Activated CD8-positive, alpha-beta memory T cell treated with anti-CD3 and anti-CD28 coated beads, Interleukin-2, amount 50 U/mL, for 48 hours (primary cell): ENCODE results near the gene AP1G1.
"Not testable (repeated sequence)": the region's sequence is repeated elsewhere in the genome, so short reads cannot be mapped to it uniquely, and the experiment has no call there.

Source experiments
- DNase-seq: peaks from one replicate; pipeline ENCODE4 v3.0.0-alpha.2; 2020

Gene AP1G1

GRCh38 chr16:71808593-71809459 is at the start of gene AP1G1:
Gene AP1G1 (minus strand): TSS chr16:71808834. CDS start chr16:71789479, 19,355 bp downstream.
- DNase-seq, result peak; percentile 92

- DNase-seq, result no peak
Measured at GRCh38 chr16:71855937-71856662, 47.5 kb upstream of the AP1G1 start.

GRCh38 chr16:71854369-71854948 is 45.8 kb upstream of the AP1G1 start:
- no peak for DNase-seq

GRCh38 chr16:71853413-71853812 is 44.8 kb upstream of the AP1G1 start:
- DNase-seq, result no peak

GRCh38 chr16:71852561-71852960 is 43.9 kb upstream of the AP1G1 start:
- no peak for DNase-seq

- no peak for DNase-seq
Measured at GRCh38 chr16:71852158-71852557, 43.5 kb upstream of the AP1G1 start.

- no peak for DNase-seq
Measured at GRCh38 chr16:71851746-71852145, 43.1 kb upstream of the AP1G1 start.

GRCh38 chr16:71848622-71849021 is 40.0 kb upstream of the AP1G1 start:
- DNase-seq, result no peak

GRCh38 chr16:71847096-71847495 is 38.5 kb upstream of the AP1G1 start:
- DNase-seq, result no peak

- DNase-seq, result peak; percentile 60
Measured at GRCh38 chr16:71846431-71846830, 37.8 kb upstream of the AP1G1 start.

- peak; percentile 99 for DNase-seq
Measured at GRCh38 chr16:71845639-71846430, 37.2 kb upstream of the AP1G1 start, which contains the start of gene ATXN1L. Gene ATXN1L (plus strand): TSS chr16:71845976. CDS start chr16:71849741, 3,765 bp downstream.

- DNase-seq, result no peak
Measured at GRCh38 chr16:71843572-71843971, 34.9 kb upstream of the AP1G1 start.

GRCh38 chr16:71840052-71840451 is 31.4 kb upstream of the AP1G1 start:
- DNase-seq, result no peak

- no peak for DNase-seq
Measured at GRCh38 chr16:71837150-71837549, 28.5 kb upstream of the AP1G1 start.

- DNase-seq, result no peak
Measured at GRCh38 chr16:71834291-71834690, 25.7 kb upstream of the AP1G1 start.

- not testable (repeated sequence) for DNase-seq
Measured at GRCh38 chr16:71832112-71832511, 23.5 kb upstream of the AP1G1 start.

- DNase-seq, result not testable (repeated sequence)
Measured at GRCh38 chr16:71831698-71832097, 23.1 kb upstream of the AP1G1 start.

GRCh38 chr16:71830359-71830758 is 21.7 kb upstream of the AP1G1 start:
- DNase-seq, result no peak

- no peak for DNase-seq
Measured at GRCh38 chr16:71826533-71827017, 17.9 kb upstream of the AP1G1 start.

GRCh38 chr16:71817155-71817500 is 8.5 kb upstream of the AP1G1 start:
- not testable (repeated sequence) for DNase-seq

GRCh38 chr16:71811261-71811803 is 2.7 kb upstream of the AP1G1 start:
- DNase-seq, result no peak

GRCh38 chr16:71810155-71810530 is 1.5 kb upstream of the AP1G1 start:
- peak; percentile 46 for DNase-seq
